ES-I3 (cell line): ENCODE measurements around the gene KYNU.
"Not testable (repeated sequence)": the region's sequence is repeated elsewhere in the genome, so short reads cannot be mapped to it uniquely, and the experiment has no call there.

Experiments
- H3K36me3 ChIP-seq: 2 replicates; pipeline ENCODE4 v1.6.1; 2013; ENCODE audit warnings: mild to moderate bottlenecking, low read length, control low read depth, moderate library complexity; ENCODE audit not compliant: insufficient read depth
- H3K4me1 ChIP-seq: 2 replicates; pipeline ENCODE4 v1.6.1; 2013; ENCODE audit warnings: mild to moderate bottlenecking, control low read depth, low read length; ENCODE audit not compliant: insufficient read depth
- H3K9ac ChIP-seq: 2 replicates; pipeline ENCODE4 v1.6.1; 2013; ENCODE audit warnings: low read depth, mild to moderate bottlenecking, low read length, moderate library complexity
- H3K9me3 ChIP-seq: 2 replicates; pipeline ENCODE4 v1.6.1; 2013; ENCODE audit warnings: mild to moderate bottlenecking, low read length, moderate library complexity; ENCODE audit not compliant: control insufficient read depth, insufficient read depth

Gene KYNU

GRCh38 chr2:142876423-142876822, 1.0 kb upstream of the KYNU start:
- H3K9ac ChIP-seq, result no peak overlapping the region
- no peaks in the 10 kb centered on the region; the same call in 1 of the 2 replicates for H3K4me1 ChIP-seq
- no peaks in the 10 kb centered on the region for H3K9me3 ChIP-seq
- H3K36me3 ChIP-seq, result no peaks in the 10 kb centered on the region

DNA sequence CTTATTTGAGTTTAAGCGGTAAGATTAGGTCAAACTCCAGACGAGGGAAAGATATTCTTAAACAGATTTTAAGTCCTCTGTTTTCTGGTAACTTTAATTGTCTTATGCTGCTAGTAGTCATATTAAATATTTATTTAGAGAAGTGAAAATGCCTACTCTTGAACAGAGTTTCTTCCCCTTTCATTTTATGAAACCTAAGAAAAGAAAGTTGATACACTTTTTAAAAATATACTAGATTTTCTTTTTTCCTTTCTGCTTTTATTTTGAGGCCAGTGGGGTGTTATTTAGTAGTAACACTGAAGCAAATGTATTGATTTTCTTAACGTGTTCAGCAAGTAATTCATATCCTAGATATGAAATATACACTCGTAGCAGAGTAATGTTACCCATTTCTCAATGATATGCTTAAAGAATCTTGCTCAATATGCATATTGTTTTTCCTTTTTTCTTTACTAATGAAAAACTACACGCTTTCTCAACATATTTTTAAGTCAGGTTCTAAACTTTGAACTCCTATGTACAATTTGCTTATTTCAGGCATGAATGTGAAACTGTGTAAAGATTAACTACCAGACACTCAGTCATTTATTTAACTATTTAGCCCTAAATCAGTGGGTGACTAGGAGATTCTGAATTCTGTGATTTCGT, 691 bp downstream of the KYNU start:
- Histone ChIP-seq H3K4me1 (no peaks in the 10 kb centered on the region; the same call in 1 of the 2 replicates), H3K9me3 (no peaks in the 10 kb centered on the region), H3K9ac (no peak overlapping the region), H3K36me3 (no peaks in the 10 kb centered on the region)

DNA sequence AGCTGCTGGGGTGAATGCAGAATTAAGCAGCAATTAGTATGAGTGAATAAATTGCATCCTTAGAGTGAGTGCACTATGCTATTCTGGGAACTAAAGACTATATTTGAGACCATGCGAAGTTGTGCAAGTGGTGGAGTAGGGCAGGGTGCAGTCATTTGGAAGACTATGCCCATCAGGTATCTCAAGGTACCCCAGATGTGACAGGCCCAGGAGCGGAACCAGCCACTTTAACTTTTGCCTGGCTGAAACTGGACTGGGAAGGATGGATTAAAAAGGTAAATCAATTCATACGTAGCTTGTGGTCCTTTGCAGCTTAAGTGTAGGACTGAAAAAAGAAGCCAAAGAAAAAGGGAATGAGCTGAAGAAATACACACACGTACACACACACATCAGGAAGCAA, 1.7 kb downstream of the KYNU start:
- no peaks in the 10 kb centered on the region; the same call in 1 of the 2 replicates for H3K4me1 ChIP-seq
- H3K36me3 ChIP-seq, result no peaks in the 10 kb centered on the region
- H3K9ac ChIP-seq, result no peak overlapping the region
- H3K9me3 ChIP-seq, result no peaks in the 10 kb centered on the region

GRCh38 chr2:142880279-142880678, 2.8 kb downstream of the KYNU start:
- Histone ChIP-seq H3K9me3 (no peaks in the 10 kb centered on the region), H3K36me3 (no peaks in the 10 kb centered on the region), H3K9ac (no peak overlapping the region)

DNA sequence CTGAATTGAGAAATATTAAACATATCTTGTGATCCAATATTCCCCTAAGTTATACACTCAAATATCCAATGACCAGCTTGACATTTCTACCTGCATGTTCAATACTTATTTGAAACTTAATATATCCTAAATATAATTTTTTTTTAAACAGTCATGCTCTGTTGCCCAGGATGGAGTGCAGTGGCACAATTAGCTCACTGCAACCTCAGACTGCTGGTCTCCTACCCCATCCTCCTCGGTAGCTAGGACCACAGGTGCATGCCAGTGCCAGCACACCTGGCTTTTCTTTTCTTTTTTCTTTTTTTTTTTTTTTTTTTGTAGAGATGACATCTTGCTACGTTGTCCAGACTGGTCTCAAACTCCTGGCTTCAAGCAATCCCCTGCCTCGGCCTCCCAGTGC, 4.2 kb downstream of the KYNU start:
- no peaks in the 10 kb centered on the region for H3K36me3 ChIP-seq
- no peaks in the 10 kb centered on the region; the same call in 1 of the 2 replicates for H3K4me1 ChIP-seq
- H3K9me3 ChIP-seq, result no peaks in the 10 kb centered on the region
- H3K9ac ChIP-seq, result no peak overlapping the region

More at GRCh38 chr2:142880279-142880678, 2.8 kb downstream of the KYNU start:
- H3K4me1 ChIP-seq, result no peaks in the 10 kb centered on the region; the same call in 1 of the 2 replicates

GRCh38 chr2:142882500-142882899, 5.0 kb downstream of the KYNU start:
- H3K9ac ChIP-seq, H3K36me3 ChIP-seq, H3K4me1 ChIP-seq, H3K9me3 ChIP-seq: not testable (repeated sequence)

DNA sequence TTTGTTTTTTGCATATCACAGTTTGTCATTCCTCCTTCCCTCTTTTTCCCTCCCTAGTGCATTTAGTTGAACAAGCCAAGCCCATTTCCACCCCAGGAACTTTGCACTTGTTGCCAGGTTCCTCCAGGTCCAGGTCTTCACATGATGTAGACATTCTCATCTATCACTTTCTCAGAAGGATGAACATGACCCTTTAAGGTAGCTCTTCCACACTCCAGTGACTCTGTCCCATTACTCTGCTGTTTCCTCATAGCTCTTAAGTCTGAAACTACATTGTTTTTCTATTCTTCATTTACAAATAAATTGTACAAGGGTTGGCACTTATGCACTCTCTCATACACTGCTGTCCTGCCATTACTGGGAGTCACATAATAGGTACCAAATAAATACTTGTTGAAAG, 6.1 kb downstream of the KYNU start:
- no peaks in the 10 kb centered on the region for H3K4me1 ChIP-seq
- H3K36me3 ChIP-seq, result no peaks in the 10 kb centered on the region
- H3K9me3 ChIP-seq, result no peaks in the 10 kb centered on the region
- H3K9ac ChIP-seq, result no peak overlapping the region

DNA sequence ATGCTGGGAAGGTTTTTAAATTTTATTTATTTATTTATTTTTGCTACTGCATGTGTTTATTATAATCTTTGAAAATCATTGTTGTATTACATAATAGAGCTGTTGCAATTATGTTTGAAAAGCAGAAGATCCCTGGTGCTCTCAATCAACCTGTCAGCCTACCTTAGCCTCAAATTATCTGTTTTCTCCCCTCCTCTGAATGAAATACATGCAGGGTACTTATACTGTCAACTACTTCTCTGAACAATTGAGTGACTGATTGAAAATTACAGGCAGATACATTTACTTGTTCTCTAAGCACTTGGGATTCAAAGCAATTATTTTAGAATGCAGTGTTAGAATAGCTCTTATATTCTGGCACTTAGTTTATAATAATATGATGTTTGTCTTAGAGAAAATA, 8.1 kb downstream of the KYNU start:
- Histone ChIP-seq H3K4me1 (no peaks in the 10 kb centered on the region), H3K9me3 (no peaks in the 10 kb centered on the region), H3K36me3 (no peaks in the 10 kb centered on the region), H3K9ac (no peak overlapping the region)

DNA sequence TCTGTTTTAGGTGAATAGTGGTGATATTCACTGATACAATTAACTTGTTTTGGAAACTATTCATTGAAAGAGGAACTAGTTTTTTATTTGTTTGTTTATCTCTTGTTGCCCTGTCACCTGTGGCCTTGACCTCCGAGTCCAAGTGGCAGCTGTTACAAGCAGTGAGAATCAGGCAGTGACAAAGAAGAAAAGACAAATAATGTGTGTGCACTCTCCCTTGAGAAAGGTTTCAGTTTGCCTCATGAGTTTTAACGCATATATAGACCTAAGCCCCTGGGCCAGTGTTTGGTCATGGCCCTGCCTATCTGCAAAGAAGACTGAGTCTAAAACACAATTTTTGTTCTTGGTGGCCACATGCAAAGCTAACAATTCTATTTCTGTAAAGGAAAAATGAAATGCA, 15.3 kb downstream of the KYNU start:
- Histone ChIP-seq H3K9ac (no peak overlapping the region), H3K9me3 (no peaks in the 10 kb centered on the region; the same call in 1 of the 2 replicates), H3K4me1 (no peaks in the 10 kb centered on the region), H3K36me3 (no peaks in the 10 kb centered on the region)

GRCh38 chr2:142893241-142893640, 15.8 kb downstream of the KYNU start:
- Histone ChIP-seq H3K36me3 (no peaks in the 10 kb centered on the region), H3K9me3 (no peaks in the 10 kb centered on the region; the same call in 1 of the 2 replicates), H3K4me1 (no peaks in the 10 kb centered on the region), H3K9ac (no peak overlapping the region)

DNA sequence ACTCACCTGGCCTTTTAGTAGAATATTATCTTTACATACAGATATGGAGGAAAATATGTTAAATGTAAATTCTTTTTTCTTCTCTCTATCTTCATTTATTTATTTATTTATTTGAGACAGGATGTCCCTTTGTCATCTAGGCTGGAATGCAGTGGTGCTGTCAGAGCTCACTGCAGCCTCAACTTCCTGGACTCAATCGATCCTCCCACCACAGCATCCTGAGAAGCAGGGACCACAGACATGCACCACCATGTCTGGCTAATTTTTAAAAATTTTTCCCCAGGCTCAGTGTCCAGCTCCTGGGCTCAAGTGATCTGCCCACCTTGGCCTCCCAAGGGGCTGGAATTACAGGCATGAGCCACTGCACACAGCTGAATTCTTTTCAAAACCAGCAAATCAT, 20.3 kb downstream of the KYNU start:
- Histone ChIP-seq H3K36me3 (no peaks in the 10 kb centered on the region), H3K4me1 (no peaks in the 10 kb centered on the region), H3K9ac (no peak overlapping the region), H3K9me3 (no peaks in the 10 kb centered on the region; the same call in 1 of the 2 replicates)

DNA sequence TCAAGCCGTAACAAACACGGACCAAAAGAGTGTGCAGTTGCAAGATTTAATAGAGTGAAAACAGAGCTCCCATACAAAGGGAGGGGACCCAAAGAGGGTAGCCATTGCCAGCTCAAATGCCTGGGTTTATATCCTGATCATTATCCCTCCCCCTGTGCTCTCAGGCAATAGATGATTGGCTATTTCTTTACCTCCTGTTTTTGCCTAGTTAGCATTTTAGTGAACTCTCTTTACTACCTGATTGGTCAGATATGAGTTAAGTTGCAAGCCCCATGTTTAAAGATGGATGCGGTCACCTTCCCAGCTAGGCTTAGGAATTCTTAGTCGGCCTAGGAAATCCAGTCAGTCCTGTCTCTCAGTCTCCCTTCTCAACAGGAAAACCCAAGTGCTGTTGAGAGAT, 22.9 kb downstream of the KYNU start:
- H3K36me3 ChIP-seq, H3K4me1 ChIP-seq, H3K9me3 ChIP-seq, H3K9ac ChIP-seq: not testable (repeated sequence)

DNA sequence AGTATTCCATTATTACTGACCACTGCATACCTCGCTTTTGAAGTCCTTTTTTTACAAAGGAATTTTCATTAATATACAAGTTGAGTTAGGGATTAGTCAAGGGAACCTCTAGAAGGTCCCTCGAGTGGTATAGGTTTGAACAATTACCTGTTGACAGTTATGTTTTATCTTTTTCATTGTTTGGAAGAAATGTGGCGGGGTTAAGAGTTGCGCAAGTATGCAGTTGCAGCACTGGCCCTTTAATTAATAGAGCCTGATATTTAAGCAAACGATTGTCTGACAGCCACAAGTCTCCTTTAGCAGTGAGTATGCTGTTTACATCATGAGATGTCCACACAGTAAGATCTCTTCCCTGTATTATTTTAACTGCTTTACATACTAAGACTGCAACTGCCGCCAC, 24.3 kb downstream of the KYNU start:
- Histone ChIP-seq H3K9me3 (no peaks in the 10 kb centered on the region), H3K36me3 (no peaks in the 10 kb centered on the region), H3K9ac (no peak overlapping the region), H3K4me1 (peaks cover 5% of the 10 kb centered on the region; the same call in 1 of the 2 replicates)

DNA sequence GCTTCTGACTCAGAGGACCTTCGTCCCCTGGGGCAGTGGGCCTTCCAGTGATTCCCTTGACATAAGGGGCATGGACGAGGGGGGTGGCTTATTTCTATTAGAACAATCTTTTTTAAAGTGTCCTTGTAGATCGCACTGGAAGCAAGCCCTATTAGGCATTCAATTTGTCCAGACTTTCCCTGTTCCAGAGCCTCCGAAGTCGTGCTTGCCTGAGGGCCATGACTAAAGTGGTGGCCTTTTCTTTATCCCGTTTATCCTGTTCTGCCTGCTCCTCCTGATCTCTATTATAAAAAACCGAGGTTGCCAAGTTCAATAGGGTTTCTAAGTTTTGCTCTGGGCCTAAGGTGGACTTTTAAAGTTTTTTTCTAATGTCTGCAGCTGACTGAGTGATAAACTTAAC, 26.3 kb downstream of the KYNU start:
- H3K9me3 ChIP-seq, H3K36me3 ChIP-seq, H3K4me1 ChIP-seq, H3K9ac ChIP-seq: not testable (repeated sequence)

- Histone ChIP-seq H3K9ac (no peak overlapping the region), H3K9me3 (no peaks in the 10 kb centered on the region), H3K4me1 (peaks cover 5% of the 10 kb centered on the region; the same call in 1 of the 2 replicates)
These were observed 30.2 kb downstream of the KYNU start for GRCh38 chr2:142907653-142908052.

More at GRCh38 chr2:142907653-142908052, 30.2 kb downstream of the KYNU start:
- H3K36me3 ChIP-seq, result no peaks in the 10 kb centered on the region
